ENCODE results near the gene TSHZ3. TPM values are rescaled to one million over a fixed set of nuclear protein-coding genes. Genes with fewer than 3 reads are reported as not detected.

Gene TSHZ3
- total RNA-seq: 10 to 100 TPM in 5 of 8 experiments, 1 to 10 TPM in 3; 2.2 to 22.2 (median 14.0) TPM

- peak; percentile 18 to 66 (median 57) for ATAC-seq (replicated peaks in 6 of 8)
- Histone ChIP-seq H3K4me1 (replicated peaks in 1 of 2) (peaks cover 42 to 45% of the 10 kb centered on the region in 2 donors), H3K27ac (peak within 1 kb of the TSS; percentile 85 to 92), H3K4me3 (peak within 1 kb of the TSS; percentile 73 to 100 (median 84))
- in situ Hi-C loops (cut with MboI; ENCODE audit: low pct_unique_long_range_greater_than_20kb in 2 of 9, low sequenced_read_pairs in 9 of 9, unreplicated experiment in 9 of 9): loop anchor here in 1 of 9 experiments (25.0 kb wide), 1 partner anchor 662 kb away; no protein-coding TSS in a partner anchor
- WGBS, 10 experiments: no CpG with 5 or more reads among the region's 86 CpGs
Measured at GRCh38 chr19:31349160-31349881, at the start of gene TSHZ3. TSS of gene TSHZ3 (minus strand) at chr19:31349436. CDS start at chr19:31349219, 217 bp downstream.

GRCh38 chr19:31397308-31397707, 48.1 kb upstream of the TSHZ3 start:
- in situ Hi-C loops (cut with MboI; ENCODE audit: low pct_unique_long_range_greater_than_20kb in 2 of 9, low sequenced_read_pairs in 9 of 9, unreplicated experiment in 9 of 9): no loop called here
- H3K27ac ChIP-seq: no peak overlapping the region
- 80 to 100% (median 80%) methylated on average over 1 of the region's 2 CpGs; no CpG with 5 or more reads in 7 of the 10 experiments for WGBS, 10 experiments

GRCh38 chr19:31392464-31392863, 43.2 kb upstream of the TSHZ3 start:
- ATAC-seq (replicated peaks in 6 of 8): peak in 4 of 8 experiments; percentile 47 to 81 (median 70)
- H3K4me3 ChIP-seq: no peak overlapping the region
- H3K27ac ChIP-seq: peak overlapping the region; percentile 61 to 85
- peaks cover 37 to 42% of the 10 kb centered on the region in 2 donors for H3K4me1 ChIP-seq (replicated peaks in 1 of 2)
- 30 to 92% (median 74%) methylated on average over 1 to 5 of the region's 5 CpGs; no CpG with 5 or more reads in 1 of the 10 experiments for WGBS, 10 experiments
- in situ Hi-C loops (cut with MboI; ENCODE audit: low pct_unique_long_range_greater_than_20kb in 2 of 9, low sequenced_read_pairs in 9 of 9, unreplicated experiment in 9 of 9): no loop called here

More at GRCh38 chr19:31397308-31397707, 48.1 kb upstream of the TSHZ3 start:
- no peak for ATAC-seq (replicated peaks in 6 of 8)
- H3K4me3 ChIP-seq: no peak overlapping the region
- peaks cover 11 to 13% of the 10 kb centered on the region in 2 donors for H3K4me1 ChIP-seq (replicated peaks in 1 of 2)

- in situ Hi-C loops (cut with MboI; ENCODE audit: low pct_unique_long_range_greater_than_20kb in 2 of 9, low sequenced_read_pairs in 9 of 9, unreplicated experiment in 9 of 9): no loop called here
- Histone ChIP-seq H3K4me1 (replicated peaks in 1 of 2) (peaks cover 41 to 50% of the 10 kb centered on the region in 2 donors), H3K4me3 (no peak overlapping the region), H3K27ac (peak overlapping the region in 1 of 2 donors; percentile 85)
- no peak for ATAC-seq (replicated peaks in 6 of 8)
- 40 to 100% (median 83%) methylated on average over 1 to 2 of the region's 4 CpGs; no CpG with 5 or more reads in 6 of the 10 experiments for WGBS, 10 experiments
Measured at GRCh38 chr19:31391518-31391917, 42.3 kb upstream of the TSHZ3 start.

GRCh38 chr19:31390711-31391110, 41.5 kb upstream of the TSHZ3 start:
- in situ Hi-C loops (cut with MboI; ENCODE audit: low pct_unique_long_range_greater_than_20kb in 2 of 9, low sequenced_read_pairs in 9 of 9, unreplicated experiment in 9 of 9): no loop called here
- Histone ChIP-seq H3K4me1 (replicated peaks in 1 of 2) (peaks cover 41 to 50% of the 10 kb centered on the region in 2 donors), H3K27ac (no peak overlapping the region), H3K4me3 (no peak overlapping the region)
- no peak for ATAC-seq (replicated peaks in 6 of 8)
- WGBS, 10 experiments: 27 to 100% (median 93%) methylated on average over 1 to 5 of the region's 6 CpGs; no CpG with 5 or more reads in 1 of the 10 experiments

- ATAC-seq (replicated peaks in 6 of 8): no peak
- in situ Hi-C loops (cut with MboI; ENCODE audit: low pct_unique_long_range_greater_than_20kb in 2 of 9, low sequenced_read_pairs in 9 of 9, unreplicated experiment in 9 of 9): no loop called here
- 80 to 100% methylated on average over 1 to 3 of the region's 5 CpGs; no CpG with 5 or more reads in 8 of the 10 experiments for WGBS, 10 experiments
- Histone ChIP-seq H3K4me1 (replicated peaks in 1 of 2) (peaks cover 41 to 50% of the 10 kb centered on the region in 2 donors), H3K4me3 (no peak overlapping the region), H3K27ac (no peak overlapping the region)
Measured at GRCh38 chr19:31389874-31390273, 40.6 kb upstream of the TSHZ3 start.

- no peak overlapping the region for H3K4me3 ChIP-seq
- peaks cover 35 to 45% of the 10 kb centered on the region in 2 donors for H3K4me1 ChIP-seq (replicated peaks in 1 of 2)
- WGBS, 10 experiments: 0 to 100% (median 13%) methylated on average over 1 to 10 of the region's 16 CpGs
- in situ Hi-C loops (cut with MboI; ENCODE audit: low pct_unique_long_range_greater_than_20kb in 2 of 9, low sequenced_read_pairs in 9 of 9, unreplicated experiment in 9 of 9): no loop called here
- H3K27ac ChIP-seq: peak overlapping the region in 1 of 2 donors; percentile 54
- peak in 5 of 8 experiments; percentile 68 to 88 (median 70) for ATAC-seq (replicated peaks in 6 of 8)
Measured at GRCh38 chr19:31387717-31388301, 38.6 kb upstream of the TSHZ3 start.

GRCh38 chr19:31386806-31387205, 37.6 kb upstream of the TSHZ3 start:
- Histone ChIP-seq H3K27ac (no peak overlapping the region), H3K4me1 (replicated peaks in 1 of 2) (peaks cover 25 to 35% of the 10 kb centered on the region in 2 donors), H3K4me3 (no peak overlapping the region)
- no peak for ATAC-seq (replicated peaks in 6 of 8)
- in situ Hi-C loops (cut with MboI; ENCODE audit: low pct_unique_long_range_greater_than_20kb in 2 of 9, low sequenced_read_pairs in 9 of 9, unreplicated experiment in 9 of 9): no loop called here
- WGBS, 10 experiments: 80 to 100% (median 98%) methylated on average over 1 to 4 of the region's 8 CpGs; no CpG with 5 or more reads in 4 of the 10 experiments

GRCh38 chr19:31385744-31386143, 36.5 kb upstream of the TSHZ3 start:
- in situ Hi-C loops (cut with MboI; ENCODE audit: low pct_unique_long_range_greater_than_20kb in 2 of 9, low sequenced_read_pairs in 9 of 9, unreplicated experiment in 9 of 9): no loop called here
- 25 to 100% (median 84%) methylated on average over 1 of the region's 1 CpG; no CpG with 5 or more reads in 2 of the 10 experiments for WGBS, 10 experiments
- H3K27ac ChIP-seq: no peak overlapping the region
- no peak overlapping the region for H3K4me3 ChIP-seq
- H3K4me1 ChIP-seq (replicated peaks in 1 of 2): peaks cover 15 to 25% of the 10 kb centered on the region in 2 donors
- ATAC-seq (replicated peaks in 6 of 8): no peak

- Histone ChIP-seq H3K27ac (no peak overlapping the region), H3K4me3 (no peak overlapping the region), H3K4me1 (replicated peaks in 1 of 2) (peaks cover 15 to 19% of the 10 kb centered on the region in 2 donors)
- no peak for ATAC-seq (replicated peaks in 6 of 8)
- WGBS, 10 experiments: 67 to 100% (median 100%) methylated on average over 1 of the region's 1 CpG; no CpG with 5 or more reads in 5 of the 10 experiments
- in situ Hi-C loops (cut with MboI; ENCODE audit: low pct_unique_long_range_greater_than_20kb in 2 of 9, low sequenced_read_pairs in 9 of 9, unreplicated experiment in 9 of 9): no loop called here
Measured at GRCh38 chr19:31383553-31383952, 34.3 kb upstream of the TSHZ3 start.

- H3K4me3 ChIP-seq: no peak overlapping the region
- in situ Hi-C loops (cut with MboI; ENCODE audit: low pct_unique_long_range_greater_than_20kb in 2 of 9, low sequenced_read_pairs in 9 of 9, unreplicated experiment in 9 of 9): no loop called here
- H3K4me1 ChIP-seq (replicated peaks in 1 of 2): no peaks in the 10 kb centered on the region
- no peak for ATAC-seq (replicated peaks in 6 of 8)
- no peak overlapping the region for H3K27ac ChIP-seq
- WGBS, 10 experiments: 96 to 97% (median 96%) methylated on average over 4 to 5 of the region's 6 CpGs; no CpG with 5 or more reads in 7 of the 10 experiments
Measured at GRCh38 chr19:31380854-31381253, 31.6 kb upstream of the TSHZ3 start.

- 0 to 85% (median 30%) methylated on average over 1 to 4 of the region's 4 CpGs; no CpG with 5 or more reads in 4 of the 10 experiments for WGBS, 10 experiments
- Histone ChIP-seq H3K27ac (no peak overlapping the region), H3K4me3 (no peak overlapping the region), H3K4me1 (replicated peaks in 1 of 2) (no peaks in the 10 kb centered on the region)
- ATAC-seq (replicated peaks in 6 of 8): peak in 6 of 8 experiments; percentile 17 to 96 (median 62)
- in situ Hi-C loops (cut with MboI; ENCODE audit: low pct_unique_long_range_greater_than_20kb in 2 of 9, low sequenced_read_pairs in 9 of 9, unreplicated experiment in 9 of 9): no loop called here
Measured at GRCh38 chr19:31378404-31378803, 29.2 kb upstream of the TSHZ3 start.

GRCh38 chr19:31377736-31378135, 28.5 kb upstream of the TSHZ3 start:
- in situ Hi-C loops (cut with MboI; ENCODE audit: low pct_unique_long_range_greater_than_20kb in 2 of 9, low sequenced_read_pairs in 9 of 9, unreplicated experiment in 9 of 9): no loop called here
- Histone ChIP-seq H3K4me1 (replicated peaks in 1 of 2) (no peaks in the 10 kb centered on the region), H3K27ac (no peak overlapping the region), H3K4me3 (no peak overlapping the region)
- 60 to 100% (median 86%) methylated on average over 1 of the region's 1 CpG; no CpG with 5 or more reads in 5 of the 10 experiments for WGBS, 10 experiments
- no peak for ATAC-seq (replicated peaks in 6 of 8)
